Measurements from ENCODE around the gene LCAT.

DNA sequence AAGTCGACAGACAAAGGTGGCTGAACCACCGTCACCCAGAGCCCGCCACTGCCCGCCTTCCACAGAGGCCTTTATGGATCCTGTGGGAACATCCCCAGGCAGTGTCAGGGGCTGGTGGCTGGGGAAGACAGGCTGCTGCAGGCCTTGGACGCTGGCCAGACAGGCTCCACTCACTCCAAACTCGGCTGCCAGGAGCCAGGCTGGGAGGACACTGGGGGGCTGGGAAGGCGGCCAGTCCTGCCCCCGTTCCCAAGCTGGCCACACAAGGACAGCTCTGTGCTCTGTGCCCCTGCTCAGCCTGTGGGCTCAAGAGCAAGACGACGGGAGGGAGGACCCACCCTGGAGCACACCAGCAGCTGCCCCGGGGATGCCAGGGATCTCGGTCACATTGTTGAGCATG lies 7.6 kb upstream of the LCAT start:
- TF ChIP-seq, protein P1, sequence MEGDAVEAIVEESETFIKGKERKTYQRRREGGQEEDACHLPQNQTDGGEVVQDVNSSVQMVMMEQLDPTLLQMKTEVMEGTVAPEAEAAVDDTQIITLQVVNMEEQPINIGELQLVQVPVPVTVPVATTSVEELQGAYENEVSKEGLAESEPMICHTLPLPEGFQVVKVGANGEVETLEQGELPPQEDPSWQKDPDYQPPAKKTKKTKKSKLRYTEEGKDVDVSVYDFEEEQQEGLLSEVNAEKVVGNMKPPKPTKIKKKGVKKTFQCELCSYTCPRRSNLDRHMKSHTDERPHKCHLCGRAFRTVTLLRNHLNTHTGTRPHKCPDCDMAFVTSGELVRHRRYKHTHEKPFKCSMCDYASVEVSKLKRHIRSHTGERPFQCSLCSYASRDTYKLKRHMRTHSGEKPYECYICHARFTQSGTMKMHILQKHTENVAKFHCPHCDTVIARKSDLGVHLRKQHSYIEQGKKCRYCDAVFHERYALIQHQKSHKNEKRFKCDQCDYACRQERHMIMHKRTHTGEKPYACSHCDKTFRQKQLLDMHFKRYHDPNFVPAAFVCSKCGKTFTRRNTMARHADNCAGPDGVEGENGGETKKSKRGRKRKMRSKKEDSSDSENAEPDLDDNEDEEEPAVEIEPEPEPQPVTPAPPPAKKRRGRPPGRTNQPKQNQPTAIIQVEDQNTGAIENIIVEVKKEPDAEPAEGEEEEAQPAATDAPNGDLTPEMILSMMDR (IDR thresholded peaks at IDR 0.05), result no peak
- no peak for TF ChIP-seq POLR2A (IDR thresholded peaks at IDR 0.05)

Measured in gastroesophageal sphincter (tissue), 3 donors.